HepG2 (cell line): Measurements from ENCODE around the gene MIDN. TPM values are rescaled to one million over a fixed set of nuclear protein-coding genes. Genes with fewer than 3 reads are reported as not detected.

Source experiments
- CCAR2 ChIP-seq: fragments of 200-400 bp; formaldehyde crosslinking; optimal IDR thresholded peaks from 2 replicates; pipeline ENCODE3; 2018; ENCODE audit warnings: low read depth, mild to moderate bottlenecking, low read length, moderate library complexity
- HDAC6 ChIP-seq: fragments of 200-600 bp; sonication (generic); IDR thresholded peaks from 2 replicates; pipeline ENCODE4 v1.7.0; 2017; ENCODE audit warnings: mild to moderate bottlenecking, antibody characterized with exemption, low read length, low read depth
- IRF2 ChIP-seq: IDR thresholded peaks from 2 replicates; pipeline ENCODE4 v1.6.1; 2018; ENCODE audit warnings: missing genetic modification reagents, missing compliant biosample characterization
- MBD4 ChIP-seq: IDR thresholded peaks from 2 replicates; pipeline ENCODE4 v1.6.1; 2012; ENCODE audit warnings: low read length, inconsistent platforms, borderline replicate concordance
- MTERF4 ChIP-seq: sonication (generic); formaldehyde crosslinking; IDR thresholded peaks from 2 replicates; pipeline ENCODE4 v1.8.0; 2023; ENCODE audit warnings: mild to moderate bottlenecking, missing genetic modification reagents
- NFYC ChIP-seq: IDR thresholded peaks from 2 replicates; pipeline ENCODE4 v1.6.1; 2016; ENCODE audit warnings: missing genetic modification reagents, missing compliant biosample characterization
- PAF1 ChIP-seq: IDR thresholded peaks from 2 replicates; pipeline ENCODE4 v1.6.1; 2016; ENCODE audit warnings: missing genetic modification reagents, missing compliant biosample characterization
- REXO4 ChIP-seq: sonication (generic); formaldehyde crosslinking; IDR thresholded peaks from 2 replicates; pipeline ENCODE4 v1.8.0; 2022; ENCODE audit warnings: missing genetic modification reagents, mild to moderate bottlenecking, borderline replicate concordance
- RNF219 ChIP-seq: sonication (generic); formaldehyde crosslinking; IDR thresholded peaks from 2 replicates; pipeline ENCODE4 v1.5.0; 2020; ENCODE audit warnings: mild to moderate bottlenecking, missing genetic modification reagents
- SETDB1 ChIP-seq: sonication (generic); formaldehyde crosslinking; IDR thresholded peaks from 2 replicates; pipeline ENCODE4 v1.5.1; 2020; ENCODE audit warnings: missing genetic modification reagents, mild to moderate bottlenecking, borderline replicate concordance
- TARDBP ChIP-seq: sonication (generic); formaldehyde crosslinking; IDR thresholded peaks from 2 replicates; pipeline ENCODE4 v1.8.0; 2022; ENCODE audit warnings: mild to moderate bottlenecking, missing genetic modification reagents
- ZBTB43 ChIP-seq: sonication (generic); formaldehyde crosslinking; conservative IDR thresholded peaks from 2 replicates; pipeline ENCODE4 v1.4.0; 2020; ENCODE audit warnings: missing genetic modification reagents
- ZNF251 ChIP-seq: sonication (generic); formaldehyde crosslinking; IDR thresholded peaks from 2 replicates; pipeline ENCODE4 v1.9.0; 2021; ENCODE audit warnings: mild to moderate bottlenecking, missing genetic modification reagents
- ZNF33A ChIP-seq: sonication (generic); formaldehyde crosslinking; IDR thresholded peaks from 2 replicates; pipeline ENCODE4 v1.5.1; 2020; ENCODE audit warnings: missing genetic modification reagents, mild to moderate bottlenecking, moderate library complexity, borderline replicate concordance
- ZNF512B ChIP-seq: sonication (generic); formaldehyde crosslinking; IDR thresholded peaks from 2 replicates; pipeline ENCODE4 v1.5.1; 2020; ENCODE audit warnings: missing genetic modification reagents, mild to moderate bottlenecking, borderline replicate concordance
- ZNF616 ChIP-seq: sonication (generic); formaldehyde crosslinking; IDR thresholded peaks from 2 replicates; pipeline ENCODE4 v1.5.0; 2020; ENCODE audit warnings: low read depth, mild to moderate bottlenecking, missing genetic modification reagents
- ZNF639 ChIP-seq: conservative IDR thresholded peaks from 2 replicates; pipeline ENCODE4 v1.6.1; 2018; ENCODE audit warnings: missing genetic modification reagents
- ZNF710 ChIP-seq: sonication (generic); formaldehyde crosslinking; IDR thresholded peaks from 2 replicates; pipeline ENCODE4 v1.5.0; 2020; ENCODE audit warnings: mild to moderate bottlenecking, missing genetic modification reagents, borderline replicate concordance
- polyA plus RNA-seq, 8 experiments: library from polyadenylated mRNA; depleted of rRNA in 3 of 8; stranded (reverse) in 7 of 8; unstranded in 1 of 8; fragments of >200 nt; fragmentation: Illumina TruSeq in 4 of 8; extraction: Trizol in 4 of 8; gene quantifications; 2 replicates each; pipeline versions ENCODE4 v1.2.1 to v1.2.3, GENCODE V29; 2011 to 2016; ENCODE audit warnings: low read depth in 4 of 8, missing spikeins in 1 of 8, mixed read lengths in 1 of 8; ENCODE audit not compliant: insufficient read depth in 1 of 8
- total RNA-seq, 5 experiments: library from RNA; depleted of rRNA; stranded (reverse); fragments of >200 nt; fragmentation: Illumina TruSeq; extraction: Trizol; gene quantifications; 2 replicates each; pipeline ENCODE4 v1.2.3, GENCODE V29; 2016; ENCODE audit warnings: low read depth in 1 of 5

Gene MIDN
- total and polyA plus RNA-seq, 2 of the 13 experiments (the other 11 are each of a cell fraction or from before 2014, with no cell fraction given), result 8.4 to 18.0 TPM

GRCh38 chr19:1248139-1248785 is at the start of gene MIDN (continued):
- TF ChIP-seq IRF2 (CRISPR knock-in tag) (no peak; the same call in 1 of the 2 replicates), SETDB1 (no peak), MTERF4 (CRISPR knock-in tag) (no peak), ZNF710 (CRISPR knock-in tag) (peak; percentile 76), REXO4 (CRISPR knock-in tag) (no peak), RNF219 (no peak), ZNF251 (CRISPR knock-in tag) (no peak), ZNF33A (no peak), TARDBP (CRISPR knock-in tag) (peak; percentile 39; the same call in 1 of the 2 replicates), ZNF639 (CRISPR knock-in tag) (peak; percentile 45; the same call in 1 of the 2 replicates), CCAR2 (no peak), HDAC6 (no peak), NFYC (CRISPR knock-in tag) (no peak), ZBTB43 (CRISPR knock-in tag) (0 out of 2 replicates have a peak, but pooled peaks have one; percentile 15), MBD4 (no peak), ZNF512B (CRISPR knock-in tag) (no peak), ZNF616 (CRISPR knock-in tag) (0 out of 2 replicates have a peak, but pooled peaks have one; percentile 69), PAF1 (CRISPR knock-in tag) (no peak)
